K562 (cell line): ENCODE data around the gene MAN1B1. TPM values are rescaled to one million over a fixed set of nuclear protein-coding genes. Genes with fewer than 3 reads are reported as not detected.

Experiments used
- BCOR ChIP-seq: fragments of 450-650 bp; IDR thresholded peaks from 2 replicates; pipeline ENCODE4 v1.6.1; 2016
- GTF2E2 ChIP-seq: fragments of 200-800 bp; sonication (Bioruptor generic); IDR thresholded peaks from 2 replicates; pipeline ENCODE4 v1.6.1; 2016; ENCODE audit warnings: missing genetic modification characterization, missing compliant biosample characterization
- KLF10 ChIP-seq: fragments of 250-450 bp; sonication (Bioruptor Pico); IDR thresholded peaks from 2 replicates; pipeline ENCODE4 v1.6.1; 2021; ENCODE audit warnings: matching md5 sums
- NCOA2 ChIP-seq, 2 experiments: fragments of 450-650 bp; IDR thresholded peaks; 2 replicates each; pipeline ENCODE4 v1.6.1; 2018; ENCODE audit warnings: mild to moderate bottlenecking in 2 of 2, moderate library complexity in 1 of 2; ENCODE audit not compliant: partially characterized antibody in 2 of 2
- OTX1 ChIP-seq: fragments of 450-650 bp; formaldehyde crosslinking; IDR thresholded peaks from 2 replicates; pipeline ENCODE4 v1.4.0; 2022; ENCODE audit warnings: mild to moderate bottlenecking
- PHF20 ChIP-seq: fragments of 450-650 bp; IDR thresholded peaks from 2 replicates; pipeline ENCODE4 v1.6.1; 2018; ENCODE audit not compliant: partially characterized antibody
- PTBP1 ChIP-seq: fragments of 200-400 bp; formaldehyde crosslinking; IDR thresholded peaks from 2 replicates; pipeline ENCODE4 v1.6.1; 2017; ENCODE audit warnings: low read depth, low read length
- ZNF239 ChIP-seq: fragments of 250-450 bp; sonication (Bioruptor Pico); IDR thresholded peaks from 2 replicates; pipeline ENCODE4 v1.4.0; 2020; ENCODE audit warnings: mild to moderate bottlenecking
- ZNF408 ChIP-seq: fragments of 250-450 bp; sonication (Bioruptor Pico); IDR thresholded peaks from 2 replicates; pipeline ENCODE4 v1.4.0; 2020; ENCODE audit warnings: low read depth, mild to moderate bottlenecking, moderate library complexity
- ZNF561 ChIP-seq: fragments of 450-650 bp; formaldehyde crosslinking; conservative IDR thresholded peaks from 2 replicates; pipeline ENCODE4 v1.4.0; 2020; ENCODE audit warnings: mild to moderate bottlenecking, moderate library complexity
- polyA plus RNA-seq, 8 experiments: library from polyadenylated mRNA; depleted of rRNA in 4 of 8; stranded (reverse) in 5 of 8; unstranded in 3 of 8; fragments of >200 nt; fragmentation: Nextera tagmentation in 2 of 8; fragmentation: Illumina TruSeq in 1 of 8; extraction: Ambion mirVana in 2 of 8; extraction: Trizol in 1 of 8; gene quantifications; 2 replicates each; pipeline versions ENCODE4 v1.2.1 to v1.2.3, GENCODE V29; 2011 to 2014; ENCODE audit warnings: inconsistent platforms in 1 of 8, missing spikeins in 1 of 8
- total RNA-seq, 7 experiments: library from RNA; depleted of rRNA in 6 of 7; stranded (reverse); fragments of >200 nt in 6 of 7; fragmentation: Illumina TruSeq in 2 of 7; extraction: Trizol in 2 of 7; gene quantifications; 2 replicates each; pipeline versions ENCODE4 v1.2.1 to v1.2.3, GENCODE V29; 2011 to 2021; ENCODE audit warnings: low replicate concordance in 1 of 7
- TF ChIP-seq, protein P1 (sequence below): fragments of 450-650 bp; IDR thresholded peaks from 2 replicates; pipeline ENCODE4 v1.7.0; 2016; ENCODE audit warnings: borderline replicate concordance
- TF ChIP-seq, protein P2 (sequence below): fragments of 200-400 bp; formaldehyde crosslinking; IDR thresholded peaks from 2 replicates; pipeline ENCODE4 v1.6.1; 2017; ENCODE audit warnings: mild to moderate bottlenecking, low read depth, low read length, moderate library complexity
- TF ChIP-seq, protein P3 (sequence below): fragments of 250-450 bp; sonication (Bioruptor Pico); IDR thresholded peaks from 2 replicates; pipeline ENCODE4 v1.5.0; 2021
- TF ChIP-seq, protein P4 (sequence below): sonication (generic); formaldehyde crosslinking; IDR thresholded peaks from 2 replicates; pipeline ENCODE4 v1.8.1; 2023; ENCODE audit warnings: mild to moderate bottlenecking, missing genetic modification reagents
- TF ChIP-seq, protein P5 (sequence below): fragments of 250-450 bp; sonication (Bioruptor Pico); IDR thresholded peaks from 2 replicates; pipeline ENCODE4 v1.5.0; 2021; ENCODE audit warnings: mild to moderate bottlenecking, borderline replicate concordance

MAN1B1 gene
- total and polyA plus RNA-seq, 9 of the 15 experiments (the other 6 are each of a cell fraction or from before 2014, with no cell fraction given), result 0.55 to 36.6 (median 27.3) TPM

DNA sequence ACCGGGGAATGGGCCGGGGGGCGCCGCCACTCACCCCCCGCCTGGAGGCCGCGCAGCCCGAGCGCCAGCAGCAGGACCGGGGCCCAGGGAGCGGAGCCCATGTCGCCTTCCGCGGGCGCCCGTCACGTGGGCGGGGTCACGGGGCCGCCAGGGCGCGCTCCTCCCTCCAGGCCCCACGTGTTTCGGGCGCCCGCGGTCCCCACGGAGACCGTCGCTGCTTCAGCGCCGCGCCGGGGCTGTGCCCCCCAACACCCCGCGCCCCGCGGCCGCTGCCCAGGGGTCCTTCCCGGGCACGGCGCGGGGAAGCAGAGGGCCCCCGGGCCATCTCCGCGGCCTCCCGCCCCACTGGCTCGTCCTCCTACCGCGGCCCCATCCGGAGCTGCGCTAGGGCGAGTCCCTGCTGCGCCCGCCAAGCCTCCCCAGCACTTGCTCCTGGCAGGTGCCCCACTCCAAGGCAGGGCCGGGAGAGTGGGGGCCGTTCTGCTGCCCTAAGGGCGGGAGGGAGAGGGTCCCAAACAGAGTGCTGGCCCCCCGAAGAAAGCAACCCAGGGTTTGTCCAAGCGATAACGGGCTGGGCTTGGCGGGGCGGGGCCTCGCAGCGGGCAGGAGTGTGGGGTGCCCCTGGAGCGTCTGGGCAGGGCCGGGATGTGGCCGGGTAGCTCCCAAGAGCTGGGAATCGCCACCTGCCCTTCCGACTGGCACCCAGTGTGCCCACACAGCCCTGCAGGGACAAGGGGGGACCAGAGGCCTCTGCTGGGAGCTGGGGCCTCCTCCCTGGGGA is 28.0 kb downstream of the MAN1B1 start, which contains the start of gene DPP7 (continued):
- TF ChIP-seq, protein P1, sequence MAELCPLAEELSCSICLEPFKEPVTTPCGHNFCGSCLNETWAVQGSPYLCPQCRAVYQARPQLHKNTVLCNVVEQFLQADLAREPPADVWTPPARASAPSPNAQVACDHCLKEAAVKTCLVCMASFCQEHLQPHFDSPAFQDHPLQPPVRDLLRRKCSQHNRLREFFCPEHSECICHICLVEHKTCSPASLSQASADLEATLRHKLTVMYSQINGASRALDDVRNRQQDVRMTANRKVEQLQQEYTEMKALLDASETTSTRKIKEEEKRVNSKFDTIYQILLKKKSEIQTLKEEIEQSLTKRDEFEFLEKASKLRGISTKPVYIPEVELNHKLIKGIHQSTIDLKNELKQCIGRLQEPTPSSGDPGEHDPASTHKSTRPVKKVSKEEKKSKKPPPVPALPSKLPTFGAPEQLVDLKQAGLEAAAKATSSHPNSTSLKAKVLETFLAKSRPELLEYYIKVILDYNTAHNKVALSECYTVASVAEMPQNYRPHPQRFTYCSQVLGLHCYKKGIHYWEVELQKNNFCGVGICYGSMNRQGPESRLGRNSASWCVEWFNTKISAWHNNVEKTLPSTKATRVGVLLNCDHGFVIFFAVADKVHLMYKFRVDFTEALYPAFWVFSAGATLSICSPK, result no peak
- TF ChIP-seq, protein P2, sequence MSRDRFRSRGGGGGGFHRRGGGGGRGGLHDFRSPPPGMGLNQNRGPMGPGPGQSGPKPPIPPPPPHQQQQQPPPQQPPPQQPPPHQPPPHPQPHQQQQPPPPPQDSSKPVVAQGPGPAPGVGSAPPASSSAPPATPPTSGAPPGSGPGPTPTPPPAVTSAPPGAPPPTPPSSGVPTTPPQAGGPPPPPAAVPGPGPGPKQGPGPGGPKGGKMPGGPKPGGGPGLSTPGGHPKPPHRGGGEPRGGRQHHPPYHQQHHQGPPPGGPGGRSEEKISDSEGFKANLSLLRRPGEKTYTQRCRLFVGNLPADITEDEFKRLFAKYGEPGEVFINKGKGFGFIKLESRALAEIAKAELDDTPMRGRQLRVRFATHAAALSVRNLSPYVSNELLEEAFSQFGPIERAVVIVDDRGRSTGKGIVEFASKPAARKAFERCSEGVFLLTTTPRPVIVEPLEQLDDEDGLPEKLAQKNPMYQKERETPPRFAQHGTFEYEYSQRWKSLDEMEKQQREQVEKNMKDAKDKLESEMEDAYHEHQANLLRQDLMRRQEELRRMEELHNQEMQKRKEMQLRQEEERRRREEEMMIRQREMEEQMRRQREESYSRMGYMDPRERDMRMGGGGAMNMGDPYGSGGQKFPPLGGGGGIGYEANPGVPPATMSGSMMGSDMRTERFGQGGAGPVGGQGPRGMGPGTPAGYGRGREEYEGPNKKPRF, result no peak
- no peak for TF ChIP-seq PTBP1
- no peak for TF ChIP-seq ZNF239 (CRISPR knock-in tag)
- TF ChIP-seq BCOR, result no peak
- TF ChIP-seq, protein P3, sequence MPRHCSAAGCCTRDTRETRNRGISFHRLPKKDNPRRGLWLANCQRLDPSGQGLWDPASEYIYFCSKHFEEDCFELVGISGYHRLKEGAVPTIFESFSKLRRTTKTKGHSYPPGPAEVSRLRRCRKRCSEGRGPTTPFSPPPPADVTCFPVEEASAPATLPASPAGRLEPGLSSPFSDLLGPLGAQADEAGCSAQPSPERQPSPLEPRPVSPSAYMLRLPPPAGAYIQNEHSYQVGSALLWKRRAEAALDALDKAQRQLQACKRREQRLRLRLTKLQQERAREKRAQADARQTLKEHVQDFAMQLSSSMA (CRISPR knock-in tag), result no peak
- TF ChIP-seq KLF10 (CRISPR knock-in tag), result no peak
- no peak for TF ChIP-seq NCOA2 (IDR thresholded peaks at IDR 0.05; ENCODE audit: partially characterized antibody in 2 of 2)
- TF ChIP-seq, protein P4, sequence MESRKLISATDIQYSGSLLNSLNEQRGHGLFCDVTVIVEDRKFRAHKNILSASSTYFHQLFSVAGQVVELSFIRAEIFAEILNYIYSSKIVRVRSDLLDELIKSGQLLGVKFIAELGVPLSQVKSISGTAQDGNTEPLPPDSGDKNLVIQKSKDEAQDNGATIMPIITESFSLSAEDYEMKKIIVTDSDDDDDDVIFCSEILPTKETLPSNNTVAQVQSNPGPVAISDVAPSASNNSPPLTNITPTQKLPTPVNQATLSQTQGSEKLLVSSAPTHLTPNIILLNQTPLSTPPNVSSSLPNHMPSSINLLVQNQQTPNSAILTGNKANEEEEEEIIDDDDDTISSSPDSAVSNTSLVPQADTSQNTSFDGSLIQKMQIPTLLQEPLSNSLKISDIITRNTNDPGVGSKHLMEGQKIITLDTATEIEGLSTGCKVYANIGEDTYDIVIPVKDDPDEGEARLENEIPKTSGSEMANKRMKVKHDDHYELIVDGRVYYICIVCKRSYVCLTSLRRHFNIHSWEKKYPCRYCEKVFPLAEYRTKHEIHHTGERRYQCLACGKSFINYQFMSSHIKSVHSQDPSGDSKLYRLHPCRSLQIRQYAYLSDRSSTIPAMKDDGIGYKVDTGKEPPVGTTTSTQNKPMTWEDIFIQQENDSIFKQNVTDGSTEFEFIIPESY, result no peak
- no peak for TF ChIP-seq ZNF408 (CRISPR knock-in tag)
- TF ChIP-seq PHF20, result no peak
- no peak for TF ChIP-seq OTX1
- TF ChIP-seq ZNF561, result no peak
- TF ChIP-seq, protein P5, sequence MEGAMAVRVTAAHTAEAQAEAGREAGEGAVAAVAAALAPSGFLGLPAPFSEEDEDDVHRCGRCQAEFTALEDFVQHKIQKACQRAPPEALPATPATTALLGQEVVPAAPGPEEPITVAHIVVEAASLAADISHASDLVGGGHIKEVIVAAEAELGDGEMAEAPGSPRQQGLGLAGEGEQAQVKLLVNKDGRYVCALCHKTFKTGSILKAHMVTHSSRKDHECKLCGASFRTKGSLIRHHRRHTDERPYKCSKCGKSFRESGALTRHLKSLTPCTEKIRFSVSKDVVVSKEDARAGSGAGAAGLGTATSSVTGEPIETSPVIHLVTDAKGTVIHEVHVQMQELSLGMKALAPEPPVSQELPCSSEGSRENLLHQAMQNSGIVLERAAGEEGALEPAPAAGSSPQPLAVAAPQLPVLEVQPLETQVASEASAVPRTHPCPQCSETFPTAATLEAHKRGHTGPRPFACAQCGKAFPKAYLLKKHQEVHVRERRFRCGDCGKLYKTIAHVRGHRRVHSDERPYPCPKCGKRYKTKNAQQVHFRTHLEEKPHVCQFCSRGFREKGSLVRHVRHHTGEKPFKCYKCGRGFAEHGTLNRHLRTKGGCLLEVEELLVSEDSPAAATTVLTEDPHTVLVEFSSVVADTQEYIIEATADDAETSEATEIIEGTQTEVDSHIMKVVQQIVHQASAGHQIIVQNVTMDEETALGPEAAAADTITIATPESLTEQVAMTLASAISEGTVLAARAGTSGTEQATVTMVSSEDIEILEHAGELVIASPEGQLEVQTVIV, result no peak
- no peak for TF ChIP-seq GTF2E2
